ENCODE data around the gene USP47.

USP47 gene

DNA sequence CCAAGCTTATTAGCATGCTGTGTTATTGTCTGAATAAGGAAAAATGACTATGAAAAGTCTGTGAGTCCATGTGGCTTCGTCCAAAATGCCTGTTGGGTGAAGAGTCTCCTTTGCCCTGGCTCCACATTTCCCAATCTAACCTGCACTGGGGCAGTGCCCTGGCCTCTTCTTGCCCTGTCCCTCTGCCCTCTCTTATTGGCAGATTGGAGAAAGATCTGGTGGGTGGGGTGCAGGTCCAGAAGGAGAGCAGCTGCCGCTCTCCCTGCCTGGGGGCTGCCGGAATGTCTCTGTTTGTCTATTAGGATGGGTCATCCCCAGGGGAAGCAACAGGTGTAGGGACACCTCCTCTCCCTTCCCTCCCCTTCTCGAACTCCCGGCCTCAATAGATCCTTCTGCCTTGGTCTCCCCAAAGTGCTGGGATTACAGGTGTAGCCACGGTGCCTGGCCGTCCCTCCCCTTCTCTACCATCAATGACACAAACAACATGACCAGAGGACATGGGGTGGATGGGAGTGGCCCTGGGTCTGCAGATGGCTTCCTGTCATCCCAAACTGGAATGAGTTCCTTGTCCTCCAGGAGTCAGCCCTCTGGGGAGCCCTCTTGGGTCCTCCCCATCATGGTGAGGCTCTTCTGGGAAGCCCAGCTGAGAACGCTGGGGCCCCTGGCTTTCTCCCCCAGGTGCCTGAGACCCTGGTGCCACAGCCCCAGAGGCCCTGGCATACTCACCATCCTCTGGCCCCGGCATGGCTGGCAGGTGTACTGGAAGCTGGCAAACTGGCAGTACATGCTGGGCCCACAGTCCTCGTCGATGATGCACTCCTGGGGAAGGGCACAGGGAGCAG, 126.1 kb downstream of the USP47 start:
- H3K4me1 Mint-ChIP-seq = peaks cover 10% of the 10 kb centered on the region
- no peaks in the 10 kb centered on the region for H3K9me3 Mint-ChIP-seq
- peak overlapping the region; percentile 30 for H3K27ac Mint-ChIP-seq (ENCODE audit: low read depth)
- DNase-seq (ENCODE audit: low spot score in 2 of 2) (no peak), ATAC-seq (replicated peaks; ENCODE audit: extremely low read depth, poor library complexity, severe bottlenecking) (no peak)
- peaks cover 4% of the 10 kb centered on the region for H3K36me3 Mint-ChIP-seq (ENCODE audit: insufficient read depth)
- no peak overlapping the region for H3K4me3 Mint-ChIP-seq
- H3K27me3 Mint-ChIP-seq = no peaks in the 10 kb centered on the region

DNA sequence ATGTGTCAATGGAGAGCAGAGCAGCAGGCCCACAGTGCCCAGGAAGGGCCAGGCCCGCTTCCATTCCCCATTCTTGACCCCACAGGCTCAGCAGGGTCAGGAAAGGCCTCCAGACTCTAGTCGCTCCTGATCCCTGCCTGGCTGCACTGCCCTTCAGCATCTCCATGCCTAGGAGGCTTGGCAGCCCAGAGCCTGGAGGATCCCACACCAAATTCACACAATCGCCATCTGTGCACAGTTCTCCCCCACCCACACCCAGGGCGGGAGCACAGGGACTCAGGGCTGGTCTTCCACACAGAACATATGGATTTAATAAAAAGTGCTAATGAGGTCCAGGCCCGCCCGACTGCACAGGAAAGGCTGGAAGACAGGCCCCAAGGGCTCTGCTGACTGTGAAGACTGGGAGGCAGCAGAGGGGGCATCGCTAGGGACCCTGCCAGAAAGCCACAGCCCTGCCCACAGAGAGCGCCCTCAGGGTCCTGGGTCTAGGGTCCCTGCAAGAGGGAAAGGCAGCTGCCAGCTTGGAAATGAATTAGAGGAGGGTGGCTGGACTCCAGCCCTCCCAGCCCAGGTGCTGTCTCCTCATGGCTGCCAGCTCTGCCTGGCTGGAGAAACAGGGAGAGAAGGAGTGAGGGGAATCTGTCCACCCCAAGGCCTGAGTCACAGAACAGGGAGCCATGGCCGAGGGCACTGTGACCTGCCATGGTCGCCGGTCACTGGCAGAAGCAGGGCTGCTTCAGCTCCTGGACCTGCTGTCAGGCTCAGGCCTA, 126.9 kb downstream of the USP47 start:
- Mint-ChIP-seq H3K4me1 (peaks cover 10% of the 10 kb centered on the region), H3K27me3 (no peaks in the 10 kb centered on the region), H3K36me3 (ENCODE audit: insufficient read depth) (peaks cover 2% of the 10 kb centered on the region), H3K27ac (ENCODE audit: low read depth) (no peak overlapping the region), H3K9me3 (no peaks in the 10 kb centered on the region), H3K4me3 (no peak overlapping the region)
- DNase-seq (ENCODE audit: low spot score in 2 of 2) = no peak
- ATAC-seq (replicated peaks; ENCODE audit: extremely low read depth, poor library complexity, severe bottlenecking) = no peak

DNA sequence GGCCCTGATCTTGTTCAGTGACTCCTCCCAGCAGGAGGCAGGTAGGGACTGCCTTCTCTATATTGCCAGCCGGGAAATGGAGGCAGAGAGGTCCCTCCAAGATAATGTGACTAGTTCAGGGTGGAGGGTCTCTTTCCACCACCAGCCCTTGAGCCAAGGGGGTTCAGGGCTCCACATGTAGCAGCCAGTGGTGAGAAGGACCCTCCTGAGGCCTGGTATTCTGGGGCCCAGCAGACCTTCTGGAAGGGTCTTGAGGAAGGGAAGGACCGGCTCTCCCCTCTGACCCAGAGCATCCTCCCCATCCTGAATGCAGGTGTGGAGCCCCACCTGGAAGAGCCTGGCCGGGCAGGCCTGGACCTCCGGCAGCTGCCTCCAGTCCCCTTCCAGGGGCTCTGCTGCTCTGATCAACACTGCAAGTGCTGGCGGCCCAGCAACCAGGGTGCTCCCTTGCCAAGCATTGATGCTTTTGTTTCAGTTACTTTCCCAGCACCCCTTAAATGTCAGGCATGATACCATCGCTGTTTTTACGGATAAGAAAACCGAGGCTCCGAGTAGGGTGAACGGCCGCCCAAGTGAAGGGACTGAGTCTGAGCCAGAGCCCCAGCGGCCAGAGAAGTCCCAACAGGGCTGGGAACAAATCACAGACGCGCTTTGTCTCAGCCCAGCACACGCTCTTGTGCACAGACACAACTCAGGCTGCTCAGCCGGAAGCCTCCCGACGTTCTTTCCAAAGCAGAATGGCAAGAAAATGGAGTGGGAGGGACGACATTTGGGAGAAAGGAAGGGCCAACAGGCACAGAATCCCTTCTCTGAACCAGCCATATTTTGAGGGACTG, 127.8 kb downstream of the USP47 start:
- Mint-ChIP-seq H3K36me3 (ENCODE audit: insufficient read depth) (peaks cover 2% of the 10 kb centered on the region), H3K27me3 (no peaks in the 10 kb centered on the region), H3K9me3 (no peaks in the 10 kb centered on the region), H3K4me1 (peaks cover 10% of the 10 kb centered on the region), H3K27ac (ENCODE audit: low read depth) (no peak overlapping the region), H3K4me3 (no peak overlapping the region)
- no peak for DNase-seq (ENCODE audit: low spot score in 2 of 2)
- no peak for ATAC-seq (replicated peaks; ENCODE audit: extremely low read depth, poor library complexity, severe bottlenecking)

DNA sequence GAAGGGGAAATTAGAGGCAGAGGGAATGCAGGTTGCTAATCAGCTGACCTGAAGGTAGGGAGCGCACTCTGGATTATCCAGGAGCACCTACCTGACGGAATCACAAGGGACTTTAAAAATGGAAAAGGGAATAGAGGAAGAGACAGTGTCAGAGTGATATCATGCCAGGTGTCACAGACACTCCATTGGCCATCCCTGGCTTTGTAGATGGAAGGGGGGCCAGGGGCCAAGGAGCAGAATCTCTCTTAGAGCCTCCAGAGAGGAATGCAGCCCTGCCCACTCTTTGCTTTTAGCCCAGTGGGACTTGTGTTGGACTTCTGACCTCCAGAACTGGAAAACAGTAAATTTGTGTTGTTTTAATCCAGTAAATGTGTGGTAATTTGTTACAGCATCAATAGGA, 128.8 kb downstream of the USP47 start:
- H3K27me3 Mint-ChIP-seq = no peaks in the 10 kb centered on the region
- DNase-seq (ENCODE audit: low spot score in 2 of 2) (no peak), ATAC-seq (replicated peaks; ENCODE audit: extremely low read depth, poor library complexity, severe bottlenecking) (no peak)
- no peak overlapping the region for H3K27ac Mint-ChIP-seq (ENCODE audit: low read depth)
- H3K9me3 Mint-ChIP-seq = no peaks in the 10 kb centered on the region
- H3K4me1 Mint-ChIP-seq = peaks cover 15% of the 10 kb centered on the region
- no peak overlapping the region for H3K4me3 Mint-ChIP-seq
- peaks cover 3% of the 10 kb centered on the region for H3K36me3 Mint-ChIP-seq (ENCODE audit: insufficient read depth)

DNA sequence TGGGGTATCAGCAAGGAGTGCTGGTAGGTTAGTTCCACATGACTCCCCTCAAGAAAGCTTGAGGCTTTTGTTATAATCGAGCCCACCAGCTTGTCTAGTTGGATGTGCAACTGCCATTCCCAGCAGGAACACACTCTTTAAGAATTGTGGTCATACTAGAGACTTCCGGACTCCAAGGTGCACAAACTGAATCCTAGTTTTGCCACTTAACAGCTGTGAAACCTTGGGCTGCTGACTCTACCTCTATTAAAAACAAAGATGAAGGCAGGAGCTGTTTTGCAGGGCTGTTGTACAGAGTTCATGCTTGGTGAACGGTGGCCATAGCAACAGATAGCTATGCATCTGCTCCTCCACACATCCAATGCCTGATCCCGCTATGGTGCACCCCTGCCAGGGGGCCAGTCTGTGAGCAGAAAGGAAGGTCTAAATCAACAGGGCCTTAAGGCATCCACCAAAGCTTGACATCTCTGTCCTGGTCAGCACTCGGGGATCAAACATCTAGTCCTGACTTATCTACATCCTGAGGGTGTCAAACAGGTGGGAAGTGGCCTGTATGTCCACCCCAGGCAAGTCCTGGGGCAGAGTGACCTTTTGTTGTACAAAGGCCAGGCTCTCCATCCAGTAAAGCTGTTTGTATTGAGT, 130.3 kb downstream of the USP47 start:
- Mint-ChIP-seq H3K9me3 (no peaks in the 10 kb centered on the region), H3K4me1 (peaks cover 17% of the 10 kb centered on the region), H3K4me3 (no peak overlapping the region), H3K27ac (ENCODE audit: low read depth) (no peak overlapping the region), H3K36me3 (ENCODE audit: insufficient read depth) (peaks cover 3% of the 10 kb centered on the region), H3K27me3 (no peaks in the 10 kb centered on the region)
- DNase-seq (ENCODE audit: low spot score in 2 of 2) = no peak
- ATAC-seq (replicated peaks; ENCODE audit: extremely low read depth, poor library complexity, severe bottlenecking) = no peak

- no peaks in the 10 kb centered on the region for H3K27me3 Mint-ChIP-seq
- H3K27ac Mint-ChIP-seq (ENCODE audit: low read depth) = no peak overlapping the region
- H3K4me1 Mint-ChIP-seq = peaks cover 17% of the 10 kb centered on the region
- no peak overlapping the region for H3K4me3 Mint-ChIP-seq
- no peak for ATAC-seq (replicated peaks; ENCODE audit: extremely low read depth, poor library complexity, severe bottlenecking)
- no peaks in the 10 kb centered on the region for H3K9me3 Mint-ChIP-seq
- peaks cover 2% of the 10 kb centered on the region for H3K36me3 Mint-ChIP-seq (ENCODE audit: insufficient read depth)
- no peak for DNase-seq (ENCODE audit: low spot score in 2 of 2)
Measured at GRCh38 chr11:11972730-11973341, 131.1 kb downstream of the USP47 start.

- H3K4me3 Mint-ChIP-seq = no peak overlapping the region
- DNase-seq (ENCODE audit: low spot score in 2 of 2) (no peak), ATAC-seq (replicated peaks; ENCODE audit: extremely low read depth, poor library complexity, severe bottlenecking) (no peak)
- no peaks in the 10 kb centered on the region for H3K27me3 Mint-ChIP-seq
- peaks cover 17% of the 10 kb centered on the region for H3K4me1 Mint-ChIP-seq
- no peak overlapping the region for H3K27ac Mint-ChIP-seq (ENCODE audit: low read depth)
- no peaks in the 10 kb centered on the region for H3K9me3 Mint-ChIP-seq
- H3K36me3 Mint-ChIP-seq (ENCODE audit: insufficient read depth) = peaks cover 2% of the 10 kb centered on the region
Measured at GRCh38 chr11:11973361-11973800, 131.6 kb downstream of the USP47 start.

GRCh38 chr11:11973866-11974265, 132.1 kb downstream of the USP47 start:
- peaks cover 2% of the 10 kb centered on the region for H3K36me3 Mint-ChIP-seq (ENCODE audit: insufficient read depth)
- ATAC-seq (replicated peaks; ENCODE audit: extremely low read depth, poor library complexity, severe bottlenecking) = no peak
- no peaks in the 10 kb centered on the region for H3K27me3 Mint-ChIP-seq
- H3K4me1 Mint-ChIP-seq = peaks cover 17% of the 10 kb centered on the region
- no peak overlapping the region for H3K4me3 Mint-ChIP-seq
- no peak overlapping the region for H3K27ac Mint-ChIP-seq (ENCODE audit: low read depth)
- DNase-seq (ENCODE audit: low spot score in 2 of 2) = no peak
- no peaks in the 10 kb centered on the region for H3K9me3 Mint-ChIP-seq

GRCh38 chr11:11975201-11976092, 133.7 kb downstream of the USP47 start:
- DNase-seq (ENCODE audit: low spot score in 2 of 2) (no peak), ATAC-seq (replicated peaks; ENCODE audit: extremely low read depth, poor library complexity, severe bottlenecking) (no peak)
- H3K27me3 Mint-ChIP-seq = no peaks in the 10 kb centered on the region
- no peak overlapping the region for H3K4me3 Mint-ChIP-seq
- H3K9me3 Mint-ChIP-seq = no peaks in the 10 kb centered on the region
- H3K4me1 Mint-ChIP-seq = peaks cover 17% of the 10 kb centered on the region
- peaks cover 2% of the 10 kb centered on the region for H3K36me3 Mint-ChIP-seq (ENCODE audit: insufficient read depth)
- H3K27ac Mint-ChIP-seq (ENCODE audit: low read depth) = no peak overlapping the region

GRCh38 chr11:11976481-11977127, 134.8 kb downstream of the USP47 start:
- DNase-seq (ENCODE audit: low spot score in 2 of 2) = no peak
- no peak for ATAC-seq (replicated peaks; ENCODE audit: extremely low read depth, poor library complexity, severe bottlenecking)
- Mint-ChIP-seq H3K4me3 (no peak overlapping the region), H3K4me1 (peaks cover 17% of the 10 kb centered on the region), H3K9me3 (no peaks in the 10 kb centered on the region), H3K27ac (ENCODE audit: low read depth) (peak overlapping the region; percentile 41), H3K36me3 (ENCODE audit: insufficient read depth) (peaks cover 2% of the 10 kb centered on the region), H3K27me3 (peaks cover 11% of the 10 kb centered on the region)
